Measurements from ENCODE around the gene KRT33B.

GRCh38 chr17:41333098-41333497, 36.5 kb downstream of the KRT33B start:
- no peak for TF ChIP-seq CTCF (IDR thresholded peaks at IDR 0.05; ENCODE audit: insufficient read depth, low read length)
- no peak for TF ChIP-seq GABPA (IDR thresholded peaks at IDR 0.05; ENCODE audit: low read depth)
- TF ChIP-seq POLR2AphosphoS5 (IDR thresholded peaks at IDR 0.05; ENCODE audit: low read depth) = no peak
- TF ChIP-seq REST (IDR thresholded peaks at IDR 0.05; ENCODE audit: insufficient replicate concordance, low read depth) = no peak
- TF ChIP-seq SPI1 (IDR thresholded peaks at IDR 0.05; ENCODE audit: borderline replicate concordance, low read depth) = no peak
